OCI-M1 (cell line): ENCODE measurements around the gene PRKCB.
"Not testable (repeated sequence)": the region's sequence is repeated elsewhere in the genome, so short reads cannot be mapped to it uniquely, and the experiment has no call there.

Experiments
- DNase-seq: peaks from one replicate; lab custom pipeline; 2025; lab: John Stamatoyannopoulos, UW

PRKCB gene

DNA sequence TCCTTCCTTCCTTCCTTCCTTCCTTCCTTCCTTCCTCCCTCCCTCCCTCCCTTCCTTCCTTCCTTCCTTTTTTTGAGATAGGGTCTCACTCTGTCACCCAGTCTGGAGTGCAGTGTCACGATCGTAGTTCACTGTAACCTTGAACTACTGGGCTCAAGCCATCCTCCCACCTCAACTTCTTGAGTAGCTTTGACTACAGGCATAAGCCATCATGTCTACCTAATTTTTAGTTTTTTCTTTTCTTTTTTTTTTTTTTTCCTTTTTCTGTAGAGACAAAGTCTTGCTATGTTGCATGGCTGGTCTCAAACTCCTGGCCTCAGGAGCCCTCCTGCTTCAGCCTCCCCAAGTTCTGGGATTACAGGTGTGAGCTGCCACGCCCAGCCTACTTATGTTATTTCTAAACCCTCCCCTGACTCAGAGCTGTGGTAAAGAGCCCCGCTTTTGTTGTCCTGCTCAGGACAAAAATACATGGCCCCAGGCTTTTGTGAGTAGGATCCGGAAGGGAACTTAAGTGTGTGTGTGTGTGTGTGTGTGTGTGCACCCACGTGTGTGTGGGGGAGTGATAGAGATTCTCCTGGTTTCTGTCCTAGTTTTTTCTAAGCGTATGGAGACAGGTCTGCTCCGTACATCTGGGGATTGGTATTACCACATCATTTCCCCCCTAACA lies 67.1 kb downstream of the PRKCB start:
- peak; percentile 31 for DNase-seq

GRCh38 chr16:23905027-23905426 lies 69.2 kb downstream of the PRKCB start:
- no peak for DNase-seq

GRCh38 chr16:23907457-23907902 lies 71.7 kb downstream of the PRKCB start:
- DNase-seq, result peak; percentile 89

- DNase-seq, result no peak
Measured at GRCh38 chr16:23907903-23908302, 72.1 kb downstream of the PRKCB start.

DNA sequence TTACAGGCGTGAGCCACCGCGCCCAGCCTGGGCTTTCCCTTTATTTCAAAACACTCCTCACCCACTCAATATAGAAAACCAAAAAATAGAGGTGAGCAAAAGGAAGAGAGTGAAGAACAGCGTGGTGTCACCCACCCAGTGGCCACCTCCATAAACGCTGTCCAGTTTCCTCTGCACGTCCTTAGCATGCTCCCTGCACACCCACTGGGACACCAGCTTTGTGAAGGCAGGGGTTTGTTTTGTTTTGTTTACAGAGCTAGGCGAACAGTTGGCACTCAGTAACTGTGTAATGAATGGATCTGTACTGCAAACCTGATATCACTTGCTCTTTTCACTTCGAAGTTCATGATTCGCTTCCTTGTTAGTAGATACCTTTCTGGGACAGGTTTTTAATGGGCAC lies 73.0 kb downstream of the PRKCB start:
- no peak for DNase-seq

DNA sequence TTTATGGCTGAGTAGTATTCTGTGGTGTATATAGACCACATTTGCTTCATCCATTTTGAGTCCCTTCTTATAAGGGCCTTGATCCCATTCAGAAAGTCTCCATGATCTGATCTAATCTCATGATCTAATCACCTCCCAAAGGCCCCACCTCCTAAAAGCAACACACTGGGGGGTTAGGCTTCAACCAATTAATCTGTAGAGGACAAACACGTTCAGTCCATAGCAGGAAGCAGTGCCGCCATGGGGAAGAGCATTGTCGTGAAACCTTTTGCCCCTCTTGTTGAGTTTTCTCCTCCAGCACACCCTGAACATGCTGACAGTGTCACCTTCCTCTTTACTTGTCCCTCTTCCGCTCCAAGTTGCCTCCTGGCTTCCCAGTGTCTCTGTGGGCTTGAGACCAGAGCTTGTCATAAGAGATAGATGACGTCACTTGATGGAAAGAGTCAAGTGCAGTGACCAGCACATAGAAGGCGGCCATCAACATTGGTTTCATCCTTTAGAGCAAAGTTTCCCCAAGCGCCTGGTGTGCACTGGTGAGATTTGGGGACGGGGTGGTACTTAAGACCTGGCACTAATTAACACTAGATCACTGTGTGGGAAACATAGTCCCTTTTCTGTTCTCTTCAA lies 74.1 kb downstream of the PRKCB start:
- DNase-seq, result peak; percentile 13

- no peak for DNase-seq
Measured at GRCh38 chr16:23914946-23915530, 79.3 kb downstream of the PRKCB start.

DNA sequence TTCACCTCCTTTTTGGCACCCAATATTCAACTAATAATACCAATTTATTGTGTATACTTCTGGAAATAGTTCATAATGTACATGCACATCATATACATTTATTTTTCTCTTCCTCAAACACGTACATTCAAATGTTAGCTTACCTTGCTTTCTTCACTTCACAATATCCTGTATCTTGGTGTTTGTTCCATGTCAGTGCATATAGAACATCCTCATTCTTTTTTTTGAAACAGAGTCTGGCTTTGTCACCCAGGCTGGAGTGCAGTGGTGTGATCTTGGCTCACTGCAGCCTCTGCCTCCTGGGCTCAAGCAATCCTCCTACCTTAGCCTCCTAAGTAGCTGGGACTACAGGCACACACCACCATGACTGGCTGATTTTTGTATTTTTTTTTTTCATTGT lies 80.8 kb downstream of the PRKCB start:
- not testable (repeated sequence) for DNase-seq

GRCh38 chr16:23917621-23918020 lies 81.8 kb downstream of the PRKCB start:
- no peak for DNase-seq

- no peak for DNase-seq
Measured at GRCh38 chr16:23920446-23920845, 84.7 kb downstream of the PRKCB start.

DNA sequence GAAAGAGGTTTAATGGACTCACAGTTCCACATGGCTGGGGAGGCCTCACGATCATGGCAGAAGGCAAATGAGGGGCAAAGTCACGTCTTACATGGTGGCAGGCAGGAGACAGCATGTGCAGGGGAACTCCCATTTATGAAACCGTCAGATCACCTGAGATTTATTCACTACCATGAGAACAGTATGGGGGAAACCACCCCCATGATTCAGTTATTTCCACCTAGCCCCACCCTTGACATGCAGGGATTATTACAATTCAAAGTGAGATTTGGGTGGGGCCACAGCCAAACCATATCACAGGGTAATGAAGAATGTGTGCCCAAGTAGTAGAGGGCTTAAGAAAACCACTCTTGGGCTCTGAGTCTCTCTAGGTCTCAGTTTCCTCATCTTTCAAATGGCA lies 85.1 kb downstream of the PRKCB start:
- DNase-seq, result no peak

GRCh38 chr16:23922406-23922805 lies 86.6 kb downstream of the PRKCB start:
- no peak for DNase-seq

DNA sequence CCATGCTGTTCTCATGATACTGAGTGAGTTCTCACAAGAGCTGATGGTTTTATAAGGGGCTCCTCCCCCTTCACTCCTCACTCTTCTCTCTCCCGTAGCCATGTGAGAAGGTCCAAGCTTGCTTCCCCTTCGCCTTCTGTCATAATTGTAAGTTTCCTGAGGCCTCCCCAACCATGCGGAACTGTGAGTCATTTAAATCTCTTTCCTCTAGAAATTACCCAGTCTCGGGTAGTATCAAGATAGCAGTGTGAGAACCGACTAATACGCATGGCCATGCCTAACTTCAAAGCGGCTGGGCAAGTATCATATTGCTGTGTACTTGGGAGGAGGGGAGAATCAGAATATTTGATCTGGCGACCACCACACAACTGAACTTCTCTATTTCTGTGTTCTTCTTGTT lies 88.3 kb downstream of the PRKCB start:
- DNase-seq, result peak; percentile 28

DNA sequence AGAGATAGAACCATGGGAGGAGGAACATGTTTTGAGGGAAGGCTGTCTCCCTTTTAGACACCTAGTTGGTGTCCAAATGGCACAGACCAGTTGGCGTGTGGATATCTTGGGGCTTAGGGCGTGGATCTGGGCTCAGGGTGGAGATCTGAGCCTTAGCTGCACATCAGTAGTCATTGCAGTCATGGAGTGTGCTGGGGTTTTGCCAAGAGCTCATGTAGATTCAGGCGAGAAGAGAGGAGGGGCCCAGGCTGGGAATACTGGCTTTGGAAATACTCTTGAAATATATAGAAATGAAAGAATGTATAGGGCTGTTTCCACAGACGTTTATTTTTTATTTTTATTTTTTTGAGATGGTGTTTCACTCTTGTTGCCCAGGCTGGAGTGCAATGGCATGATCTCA lies 92.0 kb downstream of the PRKCB start:
- no peak for DNase-seq

DNA sequence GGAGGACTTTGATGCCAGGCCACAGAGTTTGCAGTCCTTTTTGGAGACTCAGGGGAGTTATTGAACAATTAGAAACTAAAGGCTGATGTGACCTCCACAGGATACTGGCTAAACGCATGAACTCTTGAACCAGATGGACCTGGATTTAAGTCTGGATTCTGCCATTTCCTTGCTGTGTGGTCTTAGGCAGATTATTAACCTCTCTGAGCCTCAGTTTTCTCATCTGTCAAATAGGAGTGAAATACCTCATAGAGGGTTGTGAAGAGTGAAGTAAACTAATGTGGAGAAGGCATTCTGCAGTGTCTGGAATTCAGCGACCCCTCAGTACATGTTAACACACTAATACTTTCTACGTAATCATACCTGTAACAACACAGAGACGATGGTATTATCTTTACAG lies 93.5 kb downstream of the PRKCB start:
- DNase-seq, result no peak

- no peak for DNase-seq
Measured at GRCh38 chr16:23929856-23930255, 94.1 kb downstream of the PRKCB start.

DNA sequence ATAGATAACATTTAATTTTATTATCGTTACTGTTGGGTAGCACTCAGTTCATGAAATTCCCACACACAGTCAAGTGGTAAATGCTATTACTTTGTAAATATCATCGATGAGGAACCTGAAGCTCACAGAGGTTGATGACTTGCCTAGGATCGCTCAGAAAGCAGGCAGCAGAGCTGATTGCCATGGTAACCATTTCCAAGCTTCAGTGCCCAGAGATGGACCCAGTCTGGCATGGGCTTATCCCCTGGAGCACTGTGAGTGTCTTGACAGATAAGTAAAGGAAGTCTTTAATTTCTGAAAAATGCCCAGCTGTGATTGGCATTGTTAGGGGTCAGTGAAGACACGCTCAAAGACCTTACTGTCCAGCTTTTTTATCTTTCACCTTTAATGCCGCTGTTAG lies 95.0 kb downstream of the PRKCB start:
- no peak for DNase-seq

DNA sequence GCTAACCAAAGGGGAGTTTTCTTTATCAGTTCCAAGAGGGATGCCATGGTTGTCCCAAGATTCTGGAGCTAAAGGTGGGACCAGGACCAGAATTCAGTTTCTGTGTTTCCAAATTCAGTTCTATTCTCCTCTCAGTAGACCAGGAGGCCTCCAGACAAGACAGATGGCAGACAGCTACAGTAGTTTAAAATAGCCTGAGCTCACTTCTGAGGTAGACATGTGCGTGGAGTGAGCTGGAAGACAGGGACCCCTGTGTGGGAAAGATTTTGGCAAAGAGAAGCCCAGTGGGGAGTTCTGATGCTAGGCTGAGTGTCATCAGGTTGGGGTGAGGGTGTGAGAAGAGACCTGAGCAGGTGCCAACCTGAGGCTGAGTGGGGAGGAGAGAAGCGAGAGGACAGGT lies 95.4 kb downstream of the PRKCB start:
- DNase-seq, result no peak

GRCh38 chr16:23933650-23934049 lies 97.9 kb downstream of the PRKCB start:
- not testable (repeated sequence) for DNase-seq

- DNase-seq, result no peak
Measured at GRCh38 chr16:23934610-23935236, 98.9 kb downstream of the PRKCB start.

GRCh38 chr16:23940111-23940510 lies 104.3 kb downstream of the PRKCB start:
- no peak for DNase-seq

DNA sequence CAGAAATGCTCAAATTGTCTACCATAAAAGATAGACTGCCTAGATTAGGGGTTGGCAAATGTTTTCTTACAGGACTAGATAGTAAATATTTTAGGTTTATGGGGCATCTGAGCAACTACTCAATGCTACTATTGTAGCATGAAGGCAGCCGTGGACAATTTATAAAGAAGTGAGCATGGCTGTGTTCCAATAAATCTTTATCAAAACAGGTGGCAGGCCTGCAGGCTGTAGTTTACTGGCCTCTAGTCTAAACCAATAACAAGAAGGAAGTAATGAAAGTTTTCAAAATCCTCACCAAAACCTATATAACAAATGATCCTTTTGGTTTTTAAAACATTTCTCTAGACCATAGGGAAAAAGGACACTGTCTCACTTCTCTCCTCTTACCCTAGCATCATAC lies 105.2 kb downstream of the PRKCB start:
- peak; percentile 20 for DNase-seq

GRCh38 chr16:23941963-23942564 lies 106.3 kb downstream of the PRKCB start:
- no peak for DNase-seq
